CD14-positive monocyte (primary cell): ENCODE measurements around the gene THSD4. TPM values are rescaled to one million over a fixed set of nuclear protein-coding genes. Genes with fewer than 3 reads are reported as not detected.

Experiments used
- DNase-seq, 3 donors: peaks; one replicate each; pipeline ENCODE4 v3.0.0-alpha.2; 2011 to 2022
- H2AFZ ChIP-seq: 2 replicates; pipeline ENCODE4 v1.6.0; 2012; ENCODE audit warnings: mild to moderate bottlenecking, low read depth, low read length, inconsistent platforms; ENCODE audit not compliant: insufficient read depth, poor library complexity, severe bottlenecking
- H3K27ac ChIP-seq, 2 donors: 1 replicate in 1 of 2; 2 replicates in 1 of 2; pipeline ENCODE4 v1.5.1; 2012 to 2013; ENCODE audit warnings: low read length in 2 of 2, control low read depth in 1 of 2, inconsistent platforms in 1 of 2, low read depth in 1 of 2, mild to moderate bottlenecking in 1 of 2
- H3K27me3 ChIP-seq, 2 donors: one replicate each; pipeline versions ENCODE4 v1.6.0 to v1.6.1; 2011 to 2013; ENCODE audit warnings: low read length in 2 of 2; ENCODE audit not compliant: control insufficient read depth in 2 of 2, insufficient read depth in 2 of 2
- H3K36me3 ChIP-seq, 2 donors: replicated peaks in 1 of 2; 1 replicate in 1 of 2; 2 replicates in 1 of 2; pipeline versions ENCODE4 v1.5.1 to v1.6.1; 2012 to 2013; ENCODE audit warnings: low read length in 2 of 2, control low read depth in 1 of 2, inconsistent platforms in 1 of 2, mild to moderate bottlenecking in 1 of 2; ENCODE audit not compliant: insufficient read depth in 2 of 2, control insufficient read depth in 1 of 2
- H3K4me1 ChIP-seq, 2 donors: 1 replicate in 1 of 2; 2 replicates in 1 of 2; pipeline versions ENCODE4 v1.5.1 to v1.6.1; 2012 to 2013; ENCODE audit warnings: low read length in 2 of 2, control low read depth in 1 of 2, inconsistent platforms in 1 of 2, mild to moderate bottlenecking in 1 of 2, moderate library complexity in 1 of 2; ENCODE audit not compliant: insufficient read depth in 2 of 2, control insufficient read depth in 1 of 2
- H3K4me2 ChIP-seq: replicated peaks from 2 replicates; pipeline ENCODE3; 2012; ENCODE audit warnings: low read length, moderate library complexity, mild to moderate bottlenecking; ENCODE audit not compliant: poor library complexity, severe bottlenecking; ENCODE audit errors: extremely low read depth
- H3K4me3 ChIP-seq, 3 experiments: fragments of 200-600 bp in 1 of 3; sonication (generic) in 1 of 3; replicated peaks in 1 of 3; 1 replicate in 2 of 3; 2 replicates in 1 of 3; pipeline ENCODE4 v1.5.1; 2011 to 2013; ENCODE audit warnings: low read length in 3 of 3, mild to moderate bottlenecking in 3 of 3, control low read depth in 2 of 3, low read depth in 2 of 3, inconsistent platforms in 1 of 3, moderate library complexity in 1 of 3
- H3K79me2 ChIP-seq: 2 replicates; pipeline ENCODE4 v1.6.0; 2012; ENCODE audit warnings: mild to moderate bottlenecking, control low read depth, inconsistent platforms, low read length, moderate library complexity; ENCODE audit not compliant: insufficient read depth
- H3K9ac ChIP-seq: 2 replicates; pipeline ENCODE4 v1.6.0; 2017; ENCODE audit warnings: low read length, mild to moderate bottlenecking; ENCODE audit not compliant: insufficient read depth, poor library complexity, severe bottlenecking
- H3K9me3 ChIP-seq, 2 donors: replicated peaks in 1 of 2; 1 replicate in 1 of 2; 2 replicates in 1 of 2; pipeline versions ENCODE4 v1.5.1 to v1.6.1; 2012 to 2013; ENCODE audit warnings: low read length in 2 of 2, control low read depth in 1 of 2; ENCODE audit not compliant: control insufficient read depth in 1 of 2, insufficient read depth in 1 of 2
- H4K20me1 ChIP-seq: 2 replicates; pipeline ENCODE4 v1.6.0; 2012; ENCODE audit warnings: mild to moderate bottlenecking, low read length, control low read depth, moderate library complexity; ENCODE audit not compliant: insufficient read depth
- H3K27ac Mint-ChIP-seq, 7 donors: one replicate each; pipeline ENCODE4 v1.8.0; 2020; ENCODE audit warnings: mild to moderate bottlenecking in 7 of 7, mixed read lengths in 7 of 7, moderate library complexity in 6 of 7, inconsistent platforms in 2 of 7
- H3K27me3 Mint-ChIP-seq, 3 donors: one replicate each; pipeline ENCODE4 v1.8.0; 2021 to 2022; ENCODE audit warnings: low read depth in 3 of 3, mild to moderate bottlenecking in 3 of 3, mixed read lengths in 3 of 3, moderate library complexity in 3 of 3, inconsistent platforms in 1 of 3
- H3K36me3 Mint-ChIP-seq, 2 donors: one replicate each; pipeline ENCODE4 v1.8.0; 2020; ENCODE audit warnings: mixed read lengths in 2 of 2, inconsistent platforms in 1 of 2, mild to moderate bottlenecking in 1 of 2
- H3K4me1 Mint-ChIP-seq: one replicate; pipeline ENCODE4 v1.8.0; 2020; ENCODE audit warnings: mild to moderate bottlenecking, mixed read lengths
- H3K4me3 Mint-ChIP-seq, 2 donors: one replicate each; pipeline ENCODE4 v1.8.0; 2020; ENCODE audit warnings: mild to moderate bottlenecking in 2 of 2, mixed read lengths in 2 of 2, moderate library complexity in 1 of 2
- H3K9me3 Mint-ChIP-seq, 7 donors: one replicate each; pipeline ENCODE4 v1.8.0; 2020 to 2022; ENCODE audit warnings: mixed read lengths in 7 of 7, mild to moderate bottlenecking in 6 of 7, moderate library complexity in 6 of 7, inconsistent platforms in 2 of 7
- CTCF ChIP-seq: fragments of 200-600 bp; IDR thresholded peaks from one replicate; pipeline ENCODE4 v1.8.0; 2022; ENCODE audit warnings: antibody characterized with exemption, mild to moderate bottlenecking
- WGBS: methylation state at CpG from one replicate; pipeline ENCODE4 v1.1.5; 2013; ENCODE audit warnings: missing lambda C conversion rate; ENCODE audit not compliant: insufficient coverage; 5-methylcytosine and 5-hydroxymethylcytosine counted together
- intact Hi-C, 2 donors: fragments of 100-400 bp; cut with micrococcal nuclease; formaldehyde crosslinking; loops; one replicate each; pipeline versions ENCODE4 v1.15.0 to v1.15.1; 2023
- polyA plus RNA-seq, 3 donors: library from polyadenylated mRNA; depleted of rRNA in 1 of 3; unstranded in 2 of 3; stranded (reverse) in 1 of 3; fragments of 300-500 nt in 2 of 3; fragments of >200 nt in 1 of 3; fragmentation: Illumina TruSeq in 2 of 3; gene quantifications; 1 replicate in 2 of 3; 2 replicates in 1 of 3; pipeline ENCODE4 v1.2.3, GENCODE V29; 2012 to 2021

The THSD4 gene
- polyA plus RNA-seq, 3 donors = not detected

DNA sequence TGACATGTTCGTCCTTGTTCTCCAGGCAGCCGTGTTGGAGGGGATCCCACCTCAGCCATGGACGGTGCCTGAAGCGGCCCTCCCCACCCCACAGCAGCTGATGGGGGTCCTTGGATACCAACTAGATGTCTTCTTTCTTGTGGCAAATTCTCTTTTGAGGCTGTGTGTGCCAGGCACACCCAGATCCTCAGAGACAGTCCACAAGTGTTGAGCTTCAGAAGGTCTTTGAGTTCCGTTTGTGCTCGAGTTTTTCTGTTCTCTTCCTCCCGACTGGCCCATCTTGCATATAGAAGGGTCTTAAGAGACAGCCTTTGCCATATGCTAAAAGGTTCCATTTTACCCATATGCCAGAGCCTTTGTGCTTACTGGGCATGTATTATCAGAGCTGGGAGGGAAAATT lies 227.4 kb downstream of the THSD4 start:
- peaks cover 0 to 2% (median 0%) of the 10 kb centered on the region in 7 donors for H3K9me3 Mint-ChIP-seq
- H3K4me1 ChIP-seq = no peaks in the 10 kb centered on the region
- no peak for DNase-seq
- H3K4me3 Mint-ChIP-seq = no peak overlapping the region
- no peaks in the 10 kb centered on the region for H3K79me2 ChIP-seq
- no peak overlapping the region for H3K4me3 ChIP-seq
- peaks cover 0 to 4% of the 10 kb centered on the region in 2 donors for H3K27me3 ChIP-seq
- no peaks in the 10 kb centered on the region for H3K4me1 Mint-ChIP-seq
- no peak overlapping the region for H3K9ac ChIP-seq
- H4K20me1 ChIP-seq = no peaks in the 10 kb centered on the region
- H3K36me3 ChIP-seq = no peaks in the 10 kb centered on the region
- intact Hi-C loops = no loop called here
- no peak overlapping the region for H2AFZ ChIP-seq
- WGBS = 97% methylated on average over 3 of the region's 7 CpGs
- no peak overlapping the region for H3K27ac Mint-ChIP-seq
- no peak overlapping the region for H3K27ac ChIP-seq
- H3K36me3 Mint-ChIP-seq = no peaks in the 10 kb centered on the region
- peaks cover 3 to 5% (median 5%) of the 10 kb centered on the region in 3 donors for H3K27me3 Mint-ChIP-seq
- H3K9me3 ChIP-seq = no peaks in the 10 kb centered on the region
- TF ChIP-seq CTCF = no peak
- no peak overlapping the region for H3K4me2 ChIP-seq

GRCh38 chr15:71344316-71344715 lies 229.0 kb downstream of the THSD4 start:
- Histone ChIP-seq H3K27ac (no peak overlapping the region), H3K9me3 (no peaks in the 10 kb centered on the region), H3K36me3 (no peaks in the 10 kb centered on the region), H3K4me1 (no peaks in the 10 kb centered on the region), H3K27me3 (peaks cover 0 to 4% of the 10 kb centered on the region in 2 donors), H3K9ac (no peak overlapping the region), H3K79me2 (no peaks in the 10 kb centered on the region), H4K20me1 (no peaks in the 10 kb centered on the region), H2AFZ (no peak overlapping the region), H3K4me3 (no peak overlapping the region), H3K4me2 (no peak overlapping the region)
- Mint-ChIP-seq H3K9me3 (peaks cover 0 to 2% (median 0%) of the 10 kb centered on the region in 7 donors), H3K36me3 (no peaks in the 10 kb centered on the region), H3K4me3 (no peak overlapping the region), H3K27ac (no peak overlapping the region), H3K4me1 (no peaks in the 10 kb centered on the region), H3K27me3 (peaks cover 2 to 6% (median 4%) of the 10 kb centered on the region in 3 donors)
- no CpG with 5 or more reads among the region's 5 CpGs for WGBS
- no peak for DNase-seq
- TF ChIP-seq CTCF = no peak
- intact Hi-C loops = no loop called here
